Smooth muscle cell (in vitro differentiated cells): ENCODE data around the gene EYS. TPM values are rescaled to one million over a fixed set of nuclear protein-coding genes. Genes with fewer than 3 reads are reported as not detected.

Experiments used
- DNase-seq: peaks from one replicate; lab custom pipeline; 2025; ENCODE audit not compliant: unreplicated experiment; lab: John Stamatoyannopoulos, UW
- H2AFZ ChIP-seq: fragments of 200-600 bp; sonication (generic); 2 replicates; pipeline ENCODE4 v1.6.0; 2016; ENCODE audit warnings: antibody characterized with exemption, low read depth, mild to moderate bottlenecking
- H3F3A ChIP-seq: fragments of 200-600 bp; sonication (generic); 2 replicates; pipeline ENCODE4 v1.6.0; 2017; ENCODE audit warnings: antibody characterized with exemption, low read depth
- H3K27ac ChIP-seq: fragments of 200-600 bp; sonication (generic); 2 replicates; pipeline ENCODE4 v1.5.1; 2016; ENCODE audit warnings: low read depth, mild to moderate bottlenecking
- H3K27me3 ChIP-seq: fragments of 200-600 bp; sonication (generic); 2 replicates; pipeline ENCODE4 v1.6.1; 2016; ENCODE audit warnings: low read depth, mild to moderate bottlenecking
- H3K36me3 ChIP-seq: fragments of 200-600 bp; sonication (generic); 2 replicates; pipeline ENCODE4 v1.5.1; 2016; ENCODE audit warnings: low read depth
- H3K4me1 ChIP-seq: fragments of 200-600 bp; sonication (generic); 2 replicates; pipeline ENCODE4 v1.5.1; 2016; ENCODE audit warnings: low read depth
- H3K4me2 ChIP-seq: fragments of 200-600 bp; sonication (generic); 2 replicates; pipeline ENCODE4 v1.6.0; 2016; ENCODE audit warnings: mild to moderate bottlenecking
- H3K4me3 ChIP-seq: fragments of 200-600 bp; sonication (generic); 2 replicates; pipeline ENCODE4 v1.5.1; 2016; ENCODE audit warnings: mild to moderate bottlenecking
- H3K79me2 ChIP-seq: fragments of 200-600 bp; sonication (generic); 2 replicates; pipeline ENCODE4 v1.6.0; 2016; ENCODE audit warnings: low read depth, mild to moderate bottlenecking
- H3K9ac ChIP-seq: fragments of 200-600 bp; sonication (generic); 2 replicates; pipeline ENCODE4 v1.6.0; 2016; ENCODE audit warnings: low read depth
- H3K9me3 ChIP-seq: fragments of 200-600 bp; sonication (generic); replicated peaks from 2 replicates; pipeline ENCODE4 v1.5.1; 2016; ENCODE audit warnings: low read depth
- H4K20me1 ChIP-seq: fragments of 200-600 bp; sonication (generic); 2 replicates; pipeline ENCODE4 v1.6.0; 2016; ENCODE audit warnings: low read depth
- CTCF ChIP-seq: fragments of 200-600 bp; sonication (generic); IDR thresholded peaks from 2 replicates; pipeline ENCODE4 v1.5.1; 2017; ENCODE audit warnings: borderline replicate concordance, mild to moderate bottlenecking, antibody characterized with exemption; ENCODE audit not compliant: insufficient read depth, poor library complexity, severe bottlenecking
- WGBS: methylation state at CpG from one replicate; pipeline ENCODE4 v1.1.7; 2016; ENCODE audit warnings: low lambda C conversion rate; 5-methylcytosine and 5-hydroxymethylcytosine counted together
- polyA plus RNA-seq: library from polyadenylated mRNA; unstranded; fragments of >200 nt; fragmentation: Nextera tagmentation; extraction: Ambion mirVana; gene quantifications from 2 replicates; pipeline ENCODE4 v1.2.1, GENCODE V29; 2016
- total RNA-seq: library from RNA; depleted of rRNA; stranded (reverse); fragments of >200 nt; gene quantifications from 2 replicates; pipeline ENCODE4 v1.2.3, GENCODE V29; 2014

EYS gene
- total and polyA plus RNA-seq, 2 experiments from 2014 or later: 0.07 to 0.18 TPM

GRCh38 chr6:65627015-65627414, 80.0 kb downstream of the EYS start:
- no peaks in the 10 kb centered on the region for H3K27me3 ChIP-seq
- 80% methylated on average over 5 of the region's 5 CpGs for WGBS
- H3K27ac ChIP-seq: no peak overlapping the region
- no peak overlapping the region for H3K9ac ChIP-seq
- H2AFZ ChIP-seq: no peak overlapping the region
- no peak overlapping the region for H3K4me2 ChIP-seq
- no peaks in the 10 kb centered on the region for H3K36me3 ChIP-seq
- no peaks in the 10 kb centered on the region for H3K79me2 ChIP-seq
- H3K9me3 ChIP-seq: no peaks in the 10 kb centered on the region
- DNase-seq: no peak
- no peaks in the 10 kb centered on the region for H3K4me1 ChIP-seq
- no peaks in the 10 kb centered on the region for H3F3A ChIP-seq
- H3K4me3 ChIP-seq: no peak overlapping the region
- no peaks in the 10 kb centered on the region for H4K20me1 ChIP-seq
- no peak for TF ChIP-seq CTCF

- H3K36me3 ChIP-seq: no peaks in the 10 kb centered on the region
- no peak overlapping the region for H3K9ac ChIP-seq
- no peak overlapping the region for H2AFZ ChIP-seq
- DNase-seq: no peak
- H3K79me2 ChIP-seq: no peaks in the 10 kb centered on the region
- H4K20me1 ChIP-seq: no peaks in the 10 kb centered on the region
- no peak overlapping the region for H3K4me3 ChIP-seq
- no peaks in the 10 kb centered on the region for H3K9me3 ChIP-seq
- H3K27me3 ChIP-seq: no peaks in the 10 kb centered on the region
- H3K27ac ChIP-seq: no peak overlapping the region
- WGBS: 74% methylated on average over 2 of the region's 2 CpGs
- no peaks in the 10 kb centered on the region for H3K4me1 ChIP-seq
- no peak for TF ChIP-seq CTCF
- no peak overlapping the region for H3K4me2 ChIP-seq
- no peaks in the 10 kb centered on the region for H3F3A ChIP-seq
Measured at GRCh38 chr6:65623566-65623965, 83.5 kb downstream of the EYS start.

GRCh38 chr6:65610746-65611145, 96.3 kb downstream of the EYS start:
- Histone ChIP-seq H3F3A (no peaks in the 10 kb centered on the region), H3K4me3 (no peak overlapping the region), H3K9ac (no peak overlapping the region), H3K79me2 (no peaks in the 10 kb centered on the region), H3K27me3 (no peaks in the 10 kb centered on the region), H3K9me3 (no peaks in the 10 kb centered on the region), H4K20me1 (no peaks in the 10 kb centered on the region), H3K27ac (no peak overlapping the region), H3K4me1 (no peaks in the 10 kb centered on the region), H3K36me3 (no peaks in the 10 kb centered on the region), H3K4me2 (no peak overlapping the region), H2AFZ (no peak overlapping the region)
- TF ChIP-seq CTCF: no peak
- no peak for DNase-seq
- WGBS: 93% methylated on average over 2 of the region's 2 CpGs

- Histone ChIP-seq H3K36me3 (no peaks in the 10 kb centered on the region), H3K79me2 (no peaks in the 10 kb centered on the region), H4K20me1 (no peaks in the 10 kb centered on the region), H3F3A (no peaks in the 10 kb centered on the region), H3K27me3 (no peaks in the 10 kb centered on the region), H3K27ac (no peak overlapping the region), H3K4me1 (no peaks in the 10 kb centered on the region), H3K4me3 (no peak overlapping the region), H3K9me3 (no peaks in the 10 kb centered on the region), H3K9ac (no peak overlapping the region), H3K4me2 (no peak overlapping the region), H2AFZ (no peak overlapping the region)
- no peak for DNase-seq
- no peak for TF ChIP-seq CTCF
- 97% methylated on average over 4 of the region's 4 CpGs for WGBS
Measured at GRCh38 chr6:65595540-65595939, 111.5 kb downstream of the EYS start.
